HepG2 (cell line): ENCODE results near the gene KCNQ1OT1. TPM values are rescaled to one million over a fixed set of nuclear protein-coding genes. Genes with fewer than 3 reads are reported as not detected.

Experiments used
- ARNTL ChIP-seq: sonication (generic); formaldehyde crosslinking; IDR thresholded peaks from 2 replicates; pipeline ENCODE4 v1.4.0; 2020; ENCODE audit warnings: mild to moderate bottlenecking, missing genetic modification reagents
- BRD4 ChIP-seq: sonication (generic); formaldehyde crosslinking; IDR thresholded peaks from 2 replicates; pipeline ENCODE4 v1.4.0; 2020; ENCODE audit warnings: missing genetic modification reagents
- CCAR2 ChIP-seq: fragments of 200-400 bp; formaldehyde crosslinking; optimal IDR thresholded peaks from 2 replicates; pipeline ENCODE3; 2018; ENCODE audit warnings: low read depth, mild to moderate bottlenecking, low read length, moderate library complexity
- EED ChIP-seq: sonication (generic); formaldehyde crosslinking; IDR thresholded peaks from 2 replicates; pipeline ENCODE4 v1.5.0; 2020; ENCODE audit warnings: mild to moderate bottlenecking, missing genetic modification reagents
- FOXK2 ChIP-seq: fragments of 450-650 bp; IDR thresholded peaks from 2 replicates; pipeline ENCODE4 v1.6.1; 2016
- MTF1 ChIP-seq: sonication (generic); formaldehyde crosslinking; IDR thresholded peaks from 2 replicates; pipeline ENCODE4 v1.5.0; 2020; ENCODE audit warnings: missing genetic modification reagents
- NFE2 ChIP-seq: sonication (generic); formaldehyde crosslinking; IDR thresholded peaks from 2 replicates; pipeline ENCODE4 v1.4.0; 2020; ENCODE audit warnings: missing genetic modification reagents
- NR2F6 ChIP-seq, 2 experiments: IDR thresholded peaks; 2 replicates each; pipeline ENCODE4 v1.6.1; 2016; ENCODE audit warnings: antibody characterized with exemption in 1 of 2, mild to moderate bottlenecking in 1 of 2
- SMARCE1 ChIP-seq: fragments of 450-650 bp; IDR thresholded peaks from 2 replicates; pipeline ENCODE4 v1.6.1; 2017; ENCODE audit warnings: borderline replicate concordance
- TBL1XR1 ChIP-seq: fragments of 150-350 bp; IDR thresholded peaks from 2 replicates; pipeline ENCODE4 v1.6.1; 2014; ENCODE audit warnings: borderline replicate concordance, low read length; ENCODE audit not compliant: partially characterized antibody
- TBP ChIP-seq: sonication (generic); formaldehyde crosslinking; IDR thresholded peaks from 2 replicates; pipeline ENCODE4 v1.5.0; 2020; ENCODE audit warnings: missing genetic modification reagents
- TCF7L2 ChIP-seq: IDR thresholded peaks from 2 replicates; pipeline ENCODE4 v1.6.1; 2011; ENCODE audit warnings: mild to moderate bottlenecking, low read depth, low read length, moderate library complexity
- U2AF1 ChIP-seq: fragments of 200-400 bp; formaldehyde crosslinking; optimal IDR thresholded peaks from 2 replicates; pipeline ENCODE3; 2017; ENCODE audit warnings: mild to moderate bottlenecking, low read depth, low read length
- ZNF253 ChIP-seq: sonication (generic); formaldehyde crosslinking; IDR thresholded peaks from 2 replicates; pipeline ENCODE4 v1.8.0; 2022; ENCODE audit warnings: mild to moderate bottlenecking, missing genetic modification reagents, borderline replicate concordance
- ZNF431 ChIP-seq: sonication (generic); formaldehyde crosslinking; IDR thresholded peaks from 2 replicates; pipeline ENCODE4 v1.9.0; 2022; ENCODE audit warnings: missing genetic modification reagents, low read depth, mild to moderate bottlenecking, borderline replicate concordance
- ZNF570 ChIP-seq: sonication (generic); formaldehyde crosslinking; IDR thresholded peaks from 2 replicates; pipeline ENCODE4 v1.4.0; 2020; ENCODE audit warnings: mild to moderate bottlenecking, missing genetic modification reagents, borderline replicate concordance
- ZNF772 ChIP-seq: sonication (generic); formaldehyde crosslinking; IDR thresholded peaks from 2 replicates; pipeline ENCODE4 v1.5.0; 2020; ENCODE audit warnings: mild to moderate bottlenecking, missing genetic modification reagents
- ZNF891 ChIP-seq: sonication (generic); formaldehyde crosslinking; IDR thresholded peaks from 2 replicates; pipeline ENCODE4 v1.5.0; 2020; ENCODE audit warnings: mild to moderate bottlenecking, missing genetic modification reagents
- ZSCAN25 ChIP-seq: sonication (generic); formaldehyde crosslinking; IDR thresholded peaks from 2 replicates; pipeline ENCODE4 v1.8.0; 2022; ENCODE audit warnings: mild to moderate bottlenecking, missing genetic modification reagents
- polyA plus RNA-seq, 8 experiments: library from polyadenylated mRNA; depleted of rRNA in 3 of 8; stranded (reverse) in 7 of 8; unstranded in 1 of 8; fragments of >200 nt; fragmentation: Illumina TruSeq in 4 of 8; extraction: Trizol in 4 of 8; gene quantifications; 2 replicates each; pipeline versions ENCODE4 v1.2.1 to v1.2.3, GENCODE V29; 2011 to 2016; ENCODE audit warnings: low read depth in 4 of 8, missing spikeins in 1 of 8, mixed read lengths in 1 of 8; ENCODE audit not compliant: insufficient read depth in 1 of 8
- total RNA-seq, 5 experiments: library from RNA; depleted of rRNA; stranded (reverse); fragments of >200 nt; fragmentation: Illumina TruSeq; extraction: Trizol; gene quantifications; 2 replicates each; pipeline ENCODE4 v1.2.3, GENCODE V29; 2016; ENCODE audit warnings: low read depth in 1 of 5
- TF ChIP-seq, protein P1 (sequence below): sonication (generic); formaldehyde crosslinking; IDR thresholded peaks from 2 replicates; pipeline ENCODE4 v1.4.0; 2020; ENCODE audit warnings: missing genetic modification reagents
- TF ChIP-seq, protein P2 (sequence below): sonication (generic); formaldehyde crosslinking; IDR thresholded peaks from 2 replicates; pipeline ENCODE4 v1.9.0; 2021; ENCODE audit warnings: missing genetic modification reagents, mild to moderate bottlenecking, borderline replicate concordance
- TF ChIP-seq, protein P3 (sequence below): sonication (generic); formaldehyde crosslinking; IDR thresholded peaks from 2 replicates; pipeline ENCODE4 v1.8.0; 2022; ENCODE audit warnings: mild to moderate bottlenecking, missing genetic modification reagents, moderate library complexity
- TF ChIP-seq, protein P4 (sequence below): sonication (generic); formaldehyde crosslinking; IDR thresholded peaks from 2 replicates; pipeline ENCODE4 v1.8.1; 2023; ENCODE audit warnings: mild to moderate bottlenecking, missing genetic modification reagents, borderline replicate concordance
- TF ChIP-seq, protein P5 (sequence below): sonication (generic); formaldehyde crosslinking; IDR thresholded peaks from 2 replicates; pipeline ENCODE4 v1.8.1; 2023; ENCODE audit warnings: mild to moderate bottlenecking, missing genetic modification reagents

Gene KCNQ1OT1
- total and polyA plus RNA-seq, 2 of the 13 experiments (the other 11 are each of a cell fraction or from before 2014, with no cell fraction given): 1.3 to 18.9 TPM

DNA sequence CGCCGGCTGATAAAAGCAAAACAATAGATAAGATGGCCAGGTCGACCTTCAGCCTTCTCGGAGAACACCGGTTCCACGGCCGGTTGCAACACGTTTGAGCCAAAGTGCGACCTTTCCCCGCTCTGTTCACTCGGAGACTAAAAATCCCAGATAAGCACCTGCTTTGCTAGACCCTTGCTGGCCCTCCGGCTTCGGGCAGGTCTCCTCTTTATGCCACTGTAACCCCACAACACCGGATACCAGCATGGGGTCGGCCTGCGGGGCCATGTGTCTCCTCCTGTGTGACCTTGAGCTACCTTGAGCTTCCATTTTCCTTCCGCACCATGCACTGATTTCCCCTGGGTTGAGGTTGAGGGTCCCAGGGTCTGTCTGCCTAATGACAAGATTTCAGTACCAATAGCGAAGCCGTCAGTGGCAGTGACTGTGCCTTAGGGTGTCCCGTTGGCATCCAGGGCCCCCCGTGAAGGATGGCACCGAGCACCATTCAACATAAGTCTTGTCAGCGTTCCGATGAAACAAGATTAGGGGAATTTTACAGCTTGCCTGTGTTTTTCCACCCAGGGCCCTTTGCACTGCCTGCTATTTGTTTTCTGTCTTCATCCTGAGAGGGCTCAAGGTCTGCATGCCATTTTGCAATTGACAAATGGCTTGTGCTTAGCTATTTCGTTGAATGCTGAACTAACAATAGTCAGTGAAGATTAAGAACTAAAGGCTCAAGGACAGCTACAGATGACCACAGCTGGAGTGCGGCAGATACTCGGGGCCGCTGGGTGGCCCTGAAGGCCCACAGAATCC lies 136.4 kb downstream of the KCNQ1OT1 start (continued):
- TF ChIP-seq, protein P1, sequence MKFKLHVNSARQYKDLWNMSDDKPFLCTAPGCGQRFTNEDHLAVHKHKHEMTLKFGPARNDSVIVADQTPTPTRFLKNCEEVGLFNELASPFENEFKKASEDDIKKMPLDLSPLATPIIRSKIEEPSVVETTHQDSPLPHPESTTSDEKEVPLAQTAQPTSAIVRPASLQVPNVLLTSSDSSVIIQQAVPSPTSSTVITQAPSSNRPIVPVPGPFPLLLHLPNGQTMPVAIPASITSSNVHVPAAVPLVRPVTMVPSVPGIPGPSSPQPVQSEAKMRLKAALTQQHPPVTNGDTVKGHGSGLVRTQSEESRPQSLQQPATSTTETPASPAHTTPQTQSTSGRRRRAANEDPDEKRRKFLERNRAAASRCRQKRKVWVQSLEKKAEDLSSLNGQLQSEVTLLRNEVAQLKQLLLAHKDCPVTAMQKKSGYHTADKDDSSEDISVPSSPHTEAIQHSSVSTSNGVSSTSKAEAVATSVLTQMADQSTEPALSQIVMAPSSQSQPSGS (CRISPR knock-in tag): peak; percentile 74
- TF ChIP-seq TBL1XR1 (no peak), NR2F6 (IDR thresholded peaks at IDR 0.05) (peak; percentile 63), NR2F6 (CRISPR knock-in tag; IDR thresholded peaks at IDR 0.05) (peak; percentile 76), SMARCE1 (no peak), MTF1 (CRISPR knock-in tag) (no peak), TCF7L2 (no peak), TBP (CRISPR knock-in tag) (no peak), ZNF772 (peak; percentile 50; the same call in 1 of the 2 replicates), ZNF253 (no peak), EED (CRISPR knock-in tag) (peak; percentile 30; the same call in 1 of the 2 replicates), ZSCAN25 (CRISPR knock-in tag) (no peak), ZNF891 (CRISPR knock-in tag) (0 out of 2 replicates have a peak, but pooled peaks have one; percentile 7), CCAR2 (no peak), NFE2 (no peak), ARNTL (CRISPR knock-in tag) (peak; percentile 67), ZNF570 (no peak), BRD4 (CRISPR knock-in tag) (no peak; the same call in 1 of the 2 replicates), FOXK2 (no peak), U2AF1 (no peak), ZNF431 (CRISPR knock-in tag) (no peak)
- TF ChIP-seq, protein P2, sequence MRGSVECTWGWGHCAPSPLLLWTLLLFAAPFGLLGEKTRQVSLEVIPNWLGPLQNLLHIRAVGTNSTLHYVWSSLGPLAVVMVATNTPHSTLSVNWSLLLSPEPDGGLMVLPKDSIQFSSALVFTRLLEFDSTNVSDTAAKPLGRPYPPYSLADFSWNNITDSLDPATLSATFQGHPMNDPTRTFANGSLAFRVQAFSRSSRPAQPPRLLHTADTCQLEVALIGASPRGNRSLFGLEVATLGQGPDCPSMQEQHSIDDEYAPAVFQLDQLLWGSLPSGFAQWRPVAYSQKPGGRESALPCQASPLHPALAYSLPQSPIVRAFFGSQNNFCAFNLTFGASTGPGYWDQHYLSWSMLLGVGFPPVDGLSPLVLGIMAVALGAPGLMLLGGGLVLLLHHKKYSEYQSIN (CRISPR knock-in tag): no peak
- TF ChIP-seq, protein P3, sequence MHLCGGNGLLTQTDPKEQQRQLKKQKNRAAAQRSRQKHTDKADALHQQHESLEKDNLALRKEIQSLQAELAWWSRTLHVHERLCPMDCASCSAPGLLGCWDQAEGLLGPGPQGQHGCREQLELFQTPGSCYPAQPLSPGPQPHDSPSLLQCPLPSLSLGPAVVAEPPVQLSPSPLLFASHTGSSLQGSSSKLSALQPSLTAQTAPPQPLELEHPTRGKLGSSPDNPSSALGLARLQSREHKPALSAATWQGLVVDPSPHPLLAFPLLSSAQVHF (CRISPR knock-in tag): no peak
- TF ChIP-seq, protein P4, sequence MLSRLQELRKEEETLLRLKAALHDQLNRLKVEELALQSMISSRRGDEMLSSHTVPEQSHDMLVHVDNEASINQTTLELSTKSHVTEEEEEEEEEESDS (CRISPR knock-in tag): peak; percentile 64; the same call in 1 of the 2 replicates
- TF ChIP-seq, protein P5, sequence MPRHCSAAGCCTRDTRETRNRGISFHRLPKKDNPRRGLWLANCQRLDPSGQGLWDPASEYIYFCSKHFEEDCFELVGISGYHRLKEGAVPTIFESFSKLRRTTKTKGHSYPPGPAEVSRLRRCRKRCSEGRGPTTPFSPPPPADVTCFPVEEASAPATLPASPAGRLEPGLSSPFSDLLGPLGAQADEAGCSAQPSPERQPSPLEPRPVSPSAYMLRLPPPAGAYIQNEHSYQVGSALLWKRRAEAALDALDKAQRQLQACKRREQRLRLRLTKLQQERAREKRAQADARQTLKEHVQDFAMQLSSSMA (CRISPR knock-in tag): no peak
